D721Med (cell line): ENCODE measurements around the gene RNF148.

ENCODE experiments used
- DNase-seq: peaks from one replicate; pipeline ENCODE4 v3.0.0; 2011; ENCODE audit warnings: low spot score; ENCODE audit not compliant: insufficient read length
- FAIRE-seq: peaks from 2 replicates; lab custom pipeline; 2011; peaks lifted over from hg19 to GRCh38; lab: Jason Lieb, UNC
- TF ChIP-seq, protein P1 (sequence below): IDR thresholded peaks from 2 replicates; pipeline ENCODE4 v1.5.1; 2012; ENCODE audit warnings: mild to moderate bottlenecking, control low read depth; ENCODE audit not compliant: insufficient read depth; ENCODE audit errors: missing control alignments

Gene RNF148

DNA sequence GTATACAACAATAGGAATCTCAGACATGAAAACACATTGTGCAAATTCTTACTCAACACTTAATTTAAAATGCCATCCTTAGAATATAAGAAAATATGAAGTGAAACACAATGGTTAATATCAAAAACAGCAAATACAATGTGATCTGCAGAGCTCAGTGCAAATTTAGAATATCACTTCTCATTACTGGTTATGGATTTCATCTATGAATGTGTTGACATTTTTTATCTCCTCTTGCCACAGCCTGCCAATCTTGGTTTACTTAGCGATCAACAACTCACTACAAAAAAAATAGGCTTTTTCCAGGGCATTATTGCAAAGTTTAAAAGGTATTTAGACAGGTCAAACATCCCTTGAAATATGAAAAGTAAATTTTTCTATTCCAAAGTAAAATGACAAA is 25.0 kb upstream of the RNF148 start:
- FAIRE-seq (no peak), DNase-seq (no peak)
- TF ChIP-seq, protein P1, sequence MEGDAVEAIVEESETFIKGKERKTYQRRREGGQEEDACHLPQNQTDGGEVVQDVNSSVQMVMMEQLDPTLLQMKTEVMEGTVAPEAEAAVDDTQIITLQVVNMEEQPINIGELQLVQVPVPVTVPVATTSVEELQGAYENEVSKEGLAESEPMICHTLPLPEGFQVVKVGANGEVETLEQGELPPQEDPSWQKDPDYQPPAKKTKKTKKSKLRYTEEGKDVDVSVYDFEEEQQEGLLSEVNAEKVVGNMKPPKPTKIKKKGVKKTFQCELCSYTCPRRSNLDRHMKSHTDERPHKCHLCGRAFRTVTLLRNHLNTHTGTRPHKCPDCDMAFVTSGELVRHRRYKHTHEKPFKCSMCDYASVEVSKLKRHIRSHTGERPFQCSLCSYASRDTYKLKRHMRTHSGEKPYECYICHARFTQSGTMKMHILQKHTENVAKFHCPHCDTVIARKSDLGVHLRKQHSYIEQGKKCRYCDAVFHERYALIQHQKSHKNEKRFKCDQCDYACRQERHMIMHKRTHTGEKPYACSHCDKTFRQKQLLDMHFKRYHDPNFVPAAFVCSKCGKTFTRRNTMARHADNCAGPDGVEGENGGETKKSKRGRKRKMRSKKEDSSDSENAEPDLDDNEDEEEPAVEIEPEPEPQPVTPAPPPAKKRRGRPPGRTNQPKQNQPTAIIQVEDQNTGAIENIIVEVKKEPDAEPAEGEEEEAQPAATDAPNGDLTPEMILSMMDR: no peak

DNA sequence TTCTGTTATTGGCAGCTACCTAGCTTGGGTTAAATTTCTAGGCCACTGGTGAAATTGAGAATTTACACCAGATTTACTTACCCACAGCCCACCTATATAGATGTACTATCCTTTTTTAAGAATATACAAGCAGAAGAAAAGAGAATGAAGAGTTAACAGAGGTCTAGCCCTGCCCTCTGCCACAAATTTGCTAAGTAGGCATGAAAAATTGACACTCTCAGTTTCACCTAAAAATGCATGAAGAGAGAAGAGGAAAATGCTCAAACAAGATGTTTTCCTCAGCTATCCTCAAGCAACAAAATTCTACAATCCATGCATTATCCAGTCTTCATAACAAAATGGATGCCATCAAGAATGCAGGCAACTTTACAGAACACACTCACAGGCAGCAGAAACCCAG is 24.6 kb upstream of the RNF148 start:
- TF ChIP-seq, protein P1: no peak
- DNase-seq: no peak
- no peak for FAIRE-seq

DNA sequence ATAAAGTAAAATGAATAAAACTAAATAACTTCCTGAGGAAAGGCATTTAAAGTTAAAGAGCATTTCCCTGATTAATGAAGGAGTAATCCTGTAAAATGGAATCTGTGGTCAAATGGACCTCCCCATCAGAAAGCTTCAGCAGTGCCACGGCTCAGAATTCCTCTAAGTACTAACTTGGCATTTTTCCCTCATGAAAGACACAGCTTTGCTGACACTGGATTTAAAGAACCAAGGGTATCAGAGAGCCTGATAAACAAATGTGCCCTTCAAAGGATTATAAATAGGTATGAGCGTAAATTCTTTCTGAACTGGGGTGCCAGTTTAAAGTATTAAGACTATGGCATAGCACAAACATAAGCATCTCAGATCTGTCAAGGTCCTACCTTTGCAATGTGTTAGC is 24.2 kb upstream of the RNF148 start:
- no peak for FAIRE-seq
- TF ChIP-seq, protein P1: no peak
- DNase-seq: no peak

DNA sequence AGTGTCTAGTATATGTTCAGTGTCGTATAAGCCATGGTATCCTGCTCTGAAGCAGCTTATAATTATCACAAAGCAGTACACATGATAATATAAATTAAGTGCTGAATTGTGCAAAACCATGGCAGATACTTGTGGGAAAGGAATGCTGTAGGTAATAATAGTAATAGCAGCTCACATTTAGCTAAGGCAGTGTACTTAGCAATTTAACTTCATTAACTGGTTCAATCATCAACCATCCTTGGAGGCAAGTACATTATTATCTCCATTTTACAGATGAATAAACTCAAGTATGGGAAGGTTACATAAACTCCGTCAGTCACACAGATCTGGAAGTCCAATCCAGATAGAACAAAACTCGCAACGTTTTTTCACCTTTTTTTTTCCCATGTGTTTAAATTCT is 21.6 kb upstream of the RNF148 start:
- DNase-seq (no peak), FAIRE-seq (no peak)
- TF ChIP-seq, protein P1: no peak

DNA sequence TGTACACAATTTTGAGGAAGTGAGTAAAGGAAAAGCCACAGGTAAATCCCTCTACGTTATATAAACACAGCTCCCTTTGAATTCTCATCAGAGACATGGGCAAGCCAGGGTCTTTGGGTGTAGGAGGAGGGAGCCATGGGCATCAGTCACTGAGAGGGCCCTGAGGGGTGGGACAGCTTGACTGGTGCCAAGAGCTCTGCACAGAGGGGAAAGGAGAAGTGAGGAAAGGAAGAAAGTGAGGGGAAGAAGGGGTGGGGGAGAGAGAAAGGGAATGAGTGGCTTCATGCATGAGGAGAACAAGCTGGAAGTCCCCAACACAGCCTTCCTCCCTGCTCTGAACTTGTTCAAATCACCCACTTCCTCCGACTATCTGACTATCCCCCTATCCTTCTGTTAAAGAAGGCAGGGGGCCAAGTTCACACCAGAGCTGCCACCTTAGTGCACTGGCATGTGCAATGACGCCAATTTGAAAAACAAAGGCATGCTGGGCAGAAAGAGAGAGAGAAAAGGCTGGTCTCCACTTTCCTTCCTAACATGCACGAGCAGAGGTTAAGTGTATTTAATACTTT is 16.4 kb upstream of the RNF148 start:
- DNase-seq (no peak), FAIRE-seq (no peak)
- TF ChIP-seq, protein P1: no peak

DNA sequence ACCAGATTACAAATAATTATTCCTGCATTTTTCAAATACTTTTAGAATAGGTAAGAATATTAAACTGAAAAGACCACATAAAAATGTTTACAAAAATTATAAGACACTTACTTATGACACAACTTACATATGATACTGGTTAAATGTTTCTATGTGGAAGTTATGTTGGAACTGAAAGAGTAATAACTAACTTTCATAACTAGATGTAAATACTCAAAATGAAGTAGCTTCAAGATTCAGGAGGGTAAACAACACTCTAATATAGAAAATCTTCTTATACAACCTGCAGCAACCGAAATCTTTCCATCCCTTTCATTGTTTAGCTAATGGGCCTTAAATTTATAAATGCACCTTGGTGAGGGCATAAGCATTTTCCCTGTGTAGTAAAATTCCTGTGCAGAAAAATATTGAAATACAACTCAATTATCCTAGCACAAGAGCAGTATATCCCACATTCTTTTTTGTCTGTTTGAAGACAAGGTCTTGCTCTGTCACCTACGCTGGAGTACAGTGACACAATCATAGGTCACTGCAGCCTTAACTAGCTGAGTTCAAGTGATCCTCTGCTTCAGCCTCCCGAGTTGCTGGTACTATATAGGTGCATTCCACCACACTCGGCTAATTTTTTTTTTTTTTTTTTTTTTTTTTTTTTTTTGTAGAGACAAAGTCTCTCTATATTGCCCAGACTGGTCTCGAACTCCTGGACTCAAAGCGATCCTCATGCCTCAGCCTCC is 14.8 kb upstream of the RNF148 start:
- no peak for DNase-seq
- TF ChIP-seq, protein P1: no peak
- FAIRE-seq: no peak

DNA sequence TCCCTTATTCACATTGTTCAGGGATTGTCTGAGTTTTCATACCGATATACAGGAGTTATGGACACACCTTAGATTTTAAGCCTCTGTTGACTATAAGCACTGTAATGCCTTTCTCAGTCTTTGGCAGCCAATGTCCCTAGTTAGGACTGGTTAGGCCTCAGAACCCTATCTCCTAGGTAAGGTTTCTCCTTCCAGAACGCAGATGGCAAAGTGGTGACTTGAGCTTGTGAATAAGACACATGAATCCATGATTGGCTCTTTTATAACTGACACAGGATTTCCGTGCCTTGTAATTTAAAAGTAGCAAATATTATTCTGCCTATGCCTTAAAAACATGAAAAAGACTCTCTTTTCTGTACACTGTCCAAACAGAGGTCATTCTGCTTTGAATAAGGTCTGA is 12.5 kb upstream of the RNF148 start:
- FAIRE-seq (no peak), DNase-seq (no peak)
- TF ChIP-seq, protein P1: no peak
